NB4 (cell line): ENCODE measurements around the gene STT3A.

Experiments used
- CTCF ChIP-seq: IDR thresholded peaks from one replicate; pipeline ENCODE4 v1.5.1; 2012; ENCODE audit warnings: low read depth, low read length
- MAX ChIP-seq: IDR thresholded peaks from 2 replicates; pipeline ENCODE4 v1.6.1; 2011; ENCODE audit warnings: low read depth, low read length
- MYC ChIP-seq: IDR thresholded peaks from 2 replicates; pipeline ENCODE4 v1.6.1; 2011; ENCODE audit warnings: low read depth, low read length
- POLR2A ChIP-seq: IDR thresholded peaks from 2 replicates; pipeline ENCODE4 v1.6.1; 2011; ENCODE audit warnings: mild to moderate bottlenecking; ENCODE audit not compliant: insufficient read length; ENCODE audit errors: extremely low read depth

GRCh38 chr11:125627236-125627910, 34.7 kb downstream of the STT3A start:
- TF ChIP-seq CTCF (no peak), MYC (no peak), MAX (no peak), POLR2A (no peak)
